HG03565 (cell line): ENCODE results near the gene TOMM70.

Experiments used
- ATAC-seq: cut with Tn5 transposase; IDR thresholded peaks from one replicate; pipeline ENCODE4 v1.9.1; 2021; ENCODE audit warnings: mild to moderate bottlenecking, moderate library complexity; ENCODE audit not compliant: unreplicated experiment

Gene TOMM70

GRCh38 chr3:100412912-100413590 is 12.2 kb upstream of the TOMM70 start:
- no peak for ATAC-seq

GRCh38 chr3:100411091-100411982 is 10.4 kb upstream of the TOMM70 start:
- ATAC-seq = no peak

DNA sequence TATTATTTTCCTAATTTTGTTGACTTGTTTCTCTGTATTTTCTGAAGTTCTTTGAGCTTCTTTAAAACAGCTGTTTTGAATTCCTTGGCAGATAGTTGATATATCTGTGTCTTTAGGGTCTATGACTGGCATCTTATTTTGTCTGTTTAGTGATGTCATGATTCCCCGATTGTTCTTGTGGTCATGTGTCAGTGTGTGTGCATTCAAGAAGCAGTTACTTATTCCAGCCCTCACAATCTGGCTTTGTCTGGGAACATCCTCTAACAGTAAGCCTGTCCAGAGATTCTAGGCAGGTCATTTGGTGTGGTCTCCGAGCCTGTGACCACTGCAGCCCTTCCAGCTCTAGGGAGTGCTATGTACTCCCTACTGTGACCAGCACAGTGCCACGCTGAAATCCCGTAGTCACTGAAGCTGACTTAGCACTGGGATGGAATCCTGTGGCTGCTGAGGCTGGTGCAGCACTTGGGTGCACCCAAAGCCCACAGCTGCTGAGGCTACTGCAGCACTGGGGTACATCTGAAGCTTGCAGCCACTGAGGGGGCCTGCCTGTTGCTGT is 7.2 kb upstream of the TOMM70 start:
- ATAC-seq = no peak

DNA sequence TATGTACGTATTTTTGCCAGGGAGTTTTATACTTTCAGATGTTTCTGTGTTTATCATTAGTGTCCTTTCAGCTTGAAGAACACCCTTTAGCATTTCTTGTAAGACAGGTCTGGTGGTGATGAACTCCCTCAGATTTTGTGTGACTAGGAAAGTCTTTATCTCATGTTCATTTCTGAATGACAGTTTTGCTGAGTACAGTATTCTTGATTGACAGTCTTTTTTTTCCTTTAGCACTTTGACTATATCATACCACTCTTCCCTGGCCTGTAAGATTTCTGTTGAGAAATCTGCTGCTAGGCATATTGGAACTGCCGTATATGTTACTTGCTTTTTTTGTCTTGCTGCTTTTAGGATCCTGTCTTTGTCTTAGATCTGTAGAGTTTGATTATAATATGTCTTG is 6.3 kb upstream of the TOMM70 start:
- no peak for ATAC-seq

DNA sequence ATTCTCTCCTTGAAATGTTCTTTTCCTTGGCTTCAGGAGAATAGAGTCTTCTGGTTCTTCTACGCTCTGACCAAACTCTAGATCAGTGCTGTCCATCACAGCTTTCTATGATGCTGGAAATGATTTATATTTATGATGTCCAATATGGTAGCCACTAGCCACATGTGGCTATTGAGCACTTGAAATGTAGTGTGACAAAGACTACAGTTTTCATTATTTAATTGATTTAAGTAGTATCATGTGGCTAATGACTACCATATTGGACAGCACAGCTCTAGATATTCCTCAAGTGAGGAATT is 3.3 kb upstream of the TOMM70 start:
- no peak for ATAC-seq

GRCh38 chr3:100403362-100404249 is 2.7 kb upstream of the TOMM70 start:
- ATAC-seq = no peak

DNA sequence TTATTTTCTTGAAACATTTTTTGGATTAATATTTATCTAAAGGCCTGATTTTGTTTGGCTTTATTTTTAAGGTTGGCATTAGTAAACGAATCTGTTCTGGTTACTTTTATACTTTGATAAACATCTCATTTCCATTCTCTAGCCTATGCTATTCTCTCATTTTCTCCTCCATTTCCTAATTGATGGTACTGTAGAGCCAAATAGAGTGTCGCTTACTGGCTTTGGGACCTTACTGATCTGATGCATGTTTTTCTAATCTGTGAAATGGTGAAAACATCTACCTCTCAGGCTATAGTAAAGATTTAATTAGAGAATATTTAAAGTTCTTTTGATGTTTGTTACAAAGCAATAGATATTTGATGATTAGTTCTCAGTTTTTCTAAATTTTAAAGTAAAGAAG is 2.0 kb upstream of the TOMM70 start:
- ATAC-seq = no peak

DNA sequence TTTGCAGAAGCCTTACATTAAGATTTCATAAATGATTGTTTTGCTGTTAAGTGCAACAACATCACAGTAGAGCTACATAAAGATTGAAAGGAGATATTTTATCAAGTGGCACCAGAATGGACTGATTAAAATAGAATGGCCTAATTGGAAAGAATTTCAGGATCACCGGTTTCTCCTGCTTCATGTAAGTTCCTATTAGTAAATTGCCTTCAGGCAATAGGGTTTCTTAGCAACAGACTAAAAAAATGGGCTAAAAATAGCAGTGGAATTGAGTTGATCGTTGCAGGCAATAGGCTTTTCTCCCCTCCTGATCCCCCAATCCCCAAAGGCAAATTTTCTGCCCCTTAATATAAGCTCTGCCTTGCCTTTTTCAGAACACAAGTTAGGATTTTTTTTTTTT is 1.4 kb upstream of the TOMM70 start:
- ATAC-seq = no peak

GRCh38 chr3:100401674-100402041 is 769 bp upstream of the TOMM70 start:
- peak; percentile 3 for ATAC-seq

DNA sequence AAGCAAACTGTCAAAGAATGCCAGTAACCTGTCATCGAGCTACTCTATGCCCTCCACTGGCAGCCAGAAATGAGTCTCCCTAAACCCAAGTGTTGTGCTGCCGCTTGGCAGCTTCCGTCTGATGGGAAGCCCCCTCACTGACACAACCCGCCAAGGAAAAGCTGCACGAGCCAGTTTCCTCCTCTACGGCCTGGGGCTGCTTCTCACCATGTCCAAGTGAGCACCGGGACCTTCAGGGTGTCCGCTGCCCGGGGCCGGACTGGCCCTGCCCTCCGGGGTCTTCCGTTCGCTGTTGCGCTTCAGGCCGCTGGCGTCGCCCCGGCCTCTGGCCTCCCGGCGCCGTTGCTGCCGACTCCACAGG is 490 bp downstream of the TOMM70 start:
- peak; percentile 11 for ATAC-seq

GRCh38 chr3:100399341-100400071 is 1.4 kb downstream of the TOMM70 start:
- ATAC-seq = no peak

DNA sequence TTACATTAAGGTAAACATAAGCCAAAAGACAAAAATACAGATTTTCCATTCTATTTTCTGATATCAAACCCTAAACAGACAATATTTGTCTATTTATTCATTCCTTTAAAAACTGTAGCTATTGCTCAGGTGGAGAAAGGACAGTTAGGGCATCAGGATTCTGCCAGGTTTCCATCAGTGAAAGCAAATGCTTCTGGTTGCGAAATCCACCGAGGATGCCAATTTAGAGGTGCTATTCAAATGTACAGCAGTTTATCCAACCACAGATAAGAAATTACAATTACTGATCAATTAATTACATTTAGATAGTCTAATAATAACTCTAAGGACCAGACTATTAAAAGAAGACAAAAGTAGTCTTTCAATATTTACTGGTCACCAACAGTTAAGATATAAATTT is 3.9 kb downstream of the TOMM70 start:
- ATAC-seq = no peak

GRCh38 chr3:100395679-100396431 is 5.0 kb downstream of the TOMM70 start:
- no peak for ATAC-seq

- no peak for ATAC-seq
Observed at GRCh38 chr3:100389025-100389424, 11.9 kb downstream of the TOMM70 start.

DNA sequence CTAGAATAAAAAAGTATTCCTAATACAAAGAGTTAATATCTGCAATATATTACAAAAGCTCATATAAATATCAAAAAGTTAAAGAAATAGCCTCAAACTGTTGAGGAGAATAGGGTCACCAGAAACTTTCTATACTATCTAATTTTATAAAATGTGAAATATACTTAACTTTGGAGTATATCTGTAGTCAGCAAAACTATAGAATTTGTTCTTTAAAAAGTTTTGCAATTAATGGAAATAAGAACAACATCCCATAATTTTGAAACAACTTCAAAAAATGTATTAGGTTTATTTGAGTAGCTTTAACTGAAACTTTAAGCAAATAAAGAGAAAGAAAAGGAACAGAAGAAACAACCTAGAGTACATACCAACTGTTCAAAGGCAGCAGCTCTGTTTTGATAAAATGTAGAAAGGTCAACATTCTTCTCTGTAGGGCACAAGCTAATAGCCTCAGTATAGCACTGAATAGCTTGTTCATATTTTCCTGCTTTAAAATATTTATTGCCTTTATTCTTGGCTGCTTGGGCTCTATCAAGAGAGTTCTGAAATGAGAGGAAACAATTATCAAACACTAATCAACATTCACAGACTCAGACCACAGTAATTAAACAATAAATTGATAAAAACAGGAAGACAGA is 14.3 kb downstream of the TOMM70 start:
- no peak for ATAC-seq

GRCh38 chr3:100384733-100385525 is 16.0 kb downstream of the TOMM70 start:
- no peak for ATAC-seq

DNA sequence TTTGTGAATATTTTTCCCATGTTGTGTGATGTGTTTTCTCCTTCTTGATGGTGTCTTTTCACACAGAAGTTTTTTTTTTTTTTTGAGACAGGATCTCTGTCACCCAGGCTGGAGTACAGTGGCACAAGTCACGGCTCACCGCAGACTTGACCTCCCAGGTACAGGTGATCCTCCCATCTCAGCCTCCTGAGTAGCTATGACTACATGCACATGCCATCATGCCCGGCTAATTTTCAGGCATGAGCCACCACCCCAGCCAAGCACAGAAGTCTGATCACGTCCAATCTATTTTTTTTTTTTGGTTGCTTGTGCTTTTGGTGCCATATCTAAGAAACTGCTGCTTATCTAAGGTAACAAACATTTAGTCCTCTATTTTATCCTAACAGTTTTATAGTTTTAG is 24.6 kb downstream of the TOMM70 start:
- no peak for ATAC-seq

DNA sequence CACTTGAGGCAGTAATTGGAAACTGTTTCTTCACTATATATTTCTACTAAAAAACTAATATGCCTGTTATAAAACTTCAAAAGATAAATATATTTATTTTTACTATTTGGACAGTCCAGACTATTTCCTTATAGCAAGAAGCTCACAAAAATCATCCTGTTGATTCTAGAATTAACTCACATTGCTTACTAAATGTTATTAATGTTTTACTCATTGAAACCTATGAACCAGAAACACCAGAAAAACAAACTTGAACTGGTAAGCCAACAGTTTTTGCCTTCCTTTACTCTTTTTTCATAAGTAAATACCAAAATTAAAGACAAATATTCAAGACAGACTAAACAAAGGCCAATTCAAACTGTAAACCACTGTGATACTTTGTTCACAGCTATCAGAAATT is 26.4 kb downstream of the TOMM70 start:
- no peak for ATAC-seq

GRCh38 chr3:100370756-100371155 is 30.1 kb downstream of the TOMM70 start:
- no peak for ATAC-seq
